ENCODE data around the gene FGD6.

- TF ChIP-seq EZH2 (IDR thresholded peaks at IDR 0.05; ENCODE audit: low read length) (no peak), CTCF (optimal IDR thresholded peaks at IDR 0.05 in 1 of 3, IDR thresholded peaks at IDR 0.05 in 1 of 3, conservative IDR thresholded peaks at IDR 0.05 in 1 of 3; ENCODE audit: extremely low read depth in 1 of 3, insufficient read depth in 2 of 3, low read length in 3 of 3) (no peak)
Measured at GRCh38 chr12:95077341-95077740, 139.9 kb downstream of the FGD6 start.

All from keratinocyte (primary cell).